Mesothelial cell of epicardium (in vitro differentiated cells): ENCODE measurements around the gene HES7. TPM values are rescaled to one million over a fixed set of nuclear protein-coding genes. Genes with fewer than 3 reads are reported as not detected.
A peak's percentile ranks its signal among the peaks of the same experiment; 100 is the strongest.

ENCODE experiments used
- DNase-seq, 2 experiments: peaks; one replicate each; pipeline ENCODE4 v3.0.0; 2021; ENCODE audit warnings: low spot score in 2 of 2; ENCODE audit not compliant: unreplicated experiment in 2 of 2
- H3K27ac Mint-ChIP-seq: 2 replicates; pipeline ENCODE4 v1.8.0; 2021; ENCODE audit warnings: mixed read lengths
- H3K27me3 Mint-ChIP-seq: 2 replicates; pipeline ENCODE4 v1.8.0; 2021; ENCODE audit warnings: low read depth, mixed read lengths
- H3K36me3 Mint-ChIP-seq: 2 replicates; pipeline ENCODE4 v1.8.0; 2021; ENCODE audit warnings: mixed read lengths
- H3K4me1 Mint-ChIP-seq: 2 replicates; pipeline ENCODE4 v1.8.0; 2021; ENCODE audit warnings: mixed read lengths
- H3K4me3 Mint-ChIP-seq: 2 replicates; pipeline ENCODE4 v1.8.0; 2021; ENCODE audit warnings: mild to moderate bottlenecking, moderate library complexity, mixed read lengths
- H3K9me3 Mint-ChIP-seq: 2 replicates; pipeline ENCODE4 v1.8.0; 2021; ENCODE audit warnings: mixed read lengths
- CTCF ChIP-seq: fragments of 200-600 bp; sonication (generic); IDR thresholded peaks from one replicate; pipeline ENCODE4 v1.5.0; 2021; ENCODE audit warnings: antibody characterized with exemption; ENCODE audit not compliant: unreplicated experiment
- total RNA-seq: library from RNA; stranded (reverse); gene quantifications from 3 replicates; pipeline ENCODE4 v1.2.1, GENCODE V29; 2021

The HES7 gene
- total RNA-seq, 1 donor from 2014 or later = 0.45 TPM

GRCh38 chr17:8122924-8123694 is 797 bp downstream of the HES7 start:
- Mint-ChIP-seq H3K27ac (peak overlapping the region; percentile 10), H3K27me3 (peaks cover 66% of the 10 kb centered on the region), H3K9me3 (no peaks in the 10 kb centered on the region), H3K36me3 (no peaks in the 10 kb centered on the region), H3K4me1 (peaks cover 53% of the 10 kb centered on the region), H3K4me3 (peak overlapping the region; percentile 78)
- TF ChIP-seq CTCF = no peak
- no peak for DNase-seq

- peaks cover 73% of the 10 kb centered on the region for H3K27me3 Mint-ChIP-seq
- H3K9me3 Mint-ChIP-seq = no peaks in the 10 kb centered on the region
- H3K4me3 Mint-ChIP-seq = peak overlapping the region; percentile 78
- no peak for DNase-seq
- H3K4me1 Mint-ChIP-seq = peaks cover 58% of the 10 kb centered on the region
- TF ChIP-seq CTCF = no peak
- H3K36me3 Mint-ChIP-seq = no peaks in the 10 kb centered on the region
- no peak overlapping the region for H3K27ac Mint-ChIP-seq
Observed at GRCh38 chr17:8122422-8122923, 1.4 kb downstream of the HES7 start.

- Mint-ChIP-seq H3K9me3 (no peaks in the 10 kb centered on the region), H3K27me3 (peaks cover 71% of the 10 kb centered on the region), H3K27ac (no peak overlapping the region), H3K36me3 (no peaks in the 10 kb centered on the region), H3K4me1 (peaks cover 56% of the 10 kb centered on the region), H3K4me3 (peak overlapping the region; percentile 78)
- TF ChIP-seq CTCF = no peak
- peak in 1 of 2 experiments; percentile 69 for DNase-seq
Observed at GRCh38 chr17:8121681-8122421, 2.1 kb downstream of the HES7 start.

- Mint-ChIP-seq H3K36me3 (no peaks in the 10 kb centered on the region), H3K27me3 (peaks cover 75% of the 10 kb centered on the region), H3K4me3 (peak overlapping the region; percentile 92), H3K4me1 (peaks cover 53% of the 10 kb centered on the region), H3K9me3 (no peaks in the 10 kb centered on the region), H3K27ac (no peak overlapping the region)
- no peak for TF ChIP-seq CTCF
- DNase-seq = no peak
Observed at GRCh38 chr17:8121407-8121680, 2.6 kb downstream of the HES7 start.

GRCh38 chr17:8120520-8121406 is 3.1 kb downstream of the HES7 start:
- H3K4me1 Mint-ChIP-seq = peaks cover 53% of the 10 kb centered on the region
- no peaks in the 10 kb centered on the region for H3K36me3 Mint-ChIP-seq
- H3K27ac Mint-ChIP-seq = peak overlapping the region; percentile 87
- H3K4me3 Mint-ChIP-seq = peak overlapping the region; percentile 92
- peaks cover 80% of the 10 kb centered on the region for H3K27me3 Mint-ChIP-seq
- TF ChIP-seq CTCF = no peak
- DNase-seq = peak in 1 of 2 experiments; percentile 70
- no peaks in the 10 kb centered on the region for H3K9me3 Mint-ChIP-seq
